NCI-H2196 treated with DMSO at 0.1 percent for 48 hours (cell line): ENCODE measurements around the gene SIPA1L3.
"Not testable (repeated sequence)": the region's sequence is repeated elsewhere in the genome, so short reads cannot be mapped to it uniquely, and the experiment has no call there.

ENCODE experiments used
- DNase-seq: peaks from one replicate; lab custom pipeline; 2025; ENCODE audit not compliant: unreplicated experiment; lab: John Stamatoyannopoulos, UW

SIPA1L3 gene

DNA sequence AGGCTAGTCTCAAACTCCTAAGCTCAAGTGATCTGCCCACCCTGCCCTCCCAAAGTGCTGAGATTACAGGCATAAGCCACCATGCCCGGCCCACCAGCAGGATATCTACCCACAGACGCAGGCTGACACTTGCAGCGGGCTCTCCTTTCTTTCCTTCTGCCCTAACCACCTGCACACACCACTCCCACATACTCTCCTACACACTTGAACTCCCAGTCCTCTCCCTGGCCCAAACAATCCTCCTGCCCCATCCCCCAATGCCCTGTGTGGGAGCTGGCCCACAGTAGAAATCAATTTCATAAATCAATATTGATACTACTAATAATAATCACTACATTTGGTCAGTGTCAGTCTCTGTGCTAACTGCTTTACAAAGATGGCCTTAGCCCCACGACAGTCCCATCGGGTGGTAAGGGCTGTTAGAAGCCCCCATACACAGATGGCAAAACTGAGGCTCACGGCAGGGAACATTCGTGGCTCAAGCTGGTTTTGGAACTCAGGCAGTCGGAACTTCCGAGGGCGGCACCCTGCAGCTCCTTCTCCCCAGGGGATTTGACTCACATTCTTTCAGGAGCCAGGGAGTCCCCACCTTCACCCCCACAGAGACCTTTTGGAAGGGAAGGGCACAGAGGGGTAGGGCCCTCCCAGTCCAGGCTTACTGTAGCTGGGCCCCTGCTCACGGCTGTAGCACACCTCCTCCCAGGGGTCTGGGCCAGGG, 320.4 kb downstream of the SIPA1L3 start:
- no peak for DNase-seq

GRCh38 chr19:38228005-38228377, 321.0 kb downstream of the SIPA1L3 start:
- no peak for DNase-seq

DNA sequence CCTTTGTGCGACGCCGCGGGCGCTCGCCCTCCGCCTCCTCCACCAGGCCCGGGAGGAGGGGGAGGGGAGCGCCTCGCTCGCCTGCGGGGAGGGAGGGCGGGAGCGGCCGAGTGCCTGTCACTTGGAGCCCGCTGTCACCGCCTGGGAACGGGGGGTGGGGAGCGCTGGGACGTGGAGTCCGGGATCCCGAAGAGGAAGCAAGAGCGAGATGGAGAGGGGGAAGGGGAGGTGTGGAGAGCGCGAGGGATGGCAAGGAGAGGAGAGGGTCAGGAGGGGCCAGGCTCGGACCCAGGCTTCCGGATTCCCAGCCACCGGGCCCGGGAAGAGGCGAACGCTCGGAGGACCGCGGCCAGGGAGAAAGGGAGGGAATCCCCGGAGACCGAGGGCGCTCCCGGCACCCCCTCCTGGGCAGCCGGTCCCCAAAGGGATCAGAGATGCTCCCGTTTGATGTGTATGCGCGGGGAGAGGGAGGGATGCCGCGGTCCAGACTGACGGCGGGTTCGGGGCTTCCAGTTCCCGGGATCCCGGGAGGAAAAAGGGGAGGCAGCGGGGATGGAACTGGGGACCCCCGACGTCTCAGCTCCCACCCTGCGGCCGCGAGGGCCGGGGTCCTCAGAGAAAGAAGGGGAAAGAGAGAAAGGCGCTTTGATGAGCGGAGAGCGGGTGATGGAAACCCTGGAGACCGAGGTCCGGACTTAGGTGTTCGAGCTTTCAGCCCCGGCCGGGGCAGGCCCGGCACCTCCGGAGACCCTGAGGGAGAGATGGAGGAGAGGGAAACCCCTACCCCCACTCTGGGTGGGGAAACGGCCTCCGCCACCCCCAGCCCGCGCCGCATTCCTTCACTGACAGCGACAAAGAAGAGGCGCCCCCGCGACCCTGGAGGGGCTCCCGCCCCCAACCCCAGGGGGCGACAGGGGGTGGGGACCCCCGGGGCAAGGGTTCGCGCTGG, 321.8 kb downstream of the SIPA1L3 start:
- DNase-seq = no peak

DNA sequence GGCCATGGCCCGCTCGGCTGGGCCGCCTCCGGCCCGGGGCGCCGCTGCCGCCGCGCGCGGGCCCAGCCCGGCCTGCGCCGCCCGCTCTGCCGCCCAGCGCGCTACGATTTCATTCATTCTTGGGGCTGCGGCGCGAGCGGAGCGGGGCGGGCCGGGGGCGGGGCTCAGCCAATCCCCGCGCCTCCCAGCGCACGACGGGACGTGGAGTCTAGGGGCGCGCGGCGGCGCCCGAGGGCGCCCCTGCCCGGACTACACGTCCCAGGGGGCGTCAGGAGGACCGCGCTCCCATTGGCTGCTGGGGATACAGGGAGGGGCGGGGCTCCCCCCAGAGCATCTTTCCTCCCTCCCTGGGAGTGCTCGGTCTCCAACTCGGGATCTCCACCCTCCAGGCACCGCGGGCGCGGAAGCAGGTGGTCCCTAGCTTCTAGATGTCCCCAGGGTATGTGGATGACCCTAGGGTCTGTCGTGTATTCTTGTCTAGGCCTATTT, 322.6 kb downstream of the SIPA1L3 start:
- peak; percentile 72 for DNase-seq

- not testable (repeated sequence) for DNase-seq
These were observed 323.6 kb downstream of the SIPA1L3 start for GRCh38 chr19:38230506-38231133.

DNA sequence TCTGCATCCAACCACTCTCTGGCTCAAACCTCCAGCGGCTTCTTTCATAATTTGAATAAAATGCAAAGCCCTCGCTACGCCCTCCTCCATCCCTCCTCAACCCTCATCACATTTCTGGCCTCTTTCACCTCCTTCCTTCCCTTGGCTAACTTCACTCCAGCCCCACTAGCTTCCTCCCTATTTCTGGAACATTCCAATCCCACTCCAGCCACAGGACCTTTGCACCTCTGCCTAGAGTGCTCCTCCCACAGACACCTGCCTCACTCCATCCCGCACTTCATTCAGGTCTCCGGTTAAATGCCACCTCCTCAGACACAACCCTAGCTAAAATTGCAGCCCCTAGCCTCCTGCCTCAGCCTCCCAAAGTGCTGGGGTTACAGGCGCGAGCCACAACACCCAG, 324.9 kb downstream of the SIPA1L3 start:
- DNase-seq = no peak

GRCh38 chr19:38233740-38234251, 326.8 kb downstream of the SIPA1L3 start:
- DNase-seq = no peak

- DNase-seq = no peak
These were observed 327.6 kb downstream of the SIPA1L3 start for GRCh38 chr19:38234615-38235014.

GRCh38 chr19:38239816-38240215, 332.8 kb downstream of the SIPA1L3 start:
- no peak for DNase-seq

DNA sequence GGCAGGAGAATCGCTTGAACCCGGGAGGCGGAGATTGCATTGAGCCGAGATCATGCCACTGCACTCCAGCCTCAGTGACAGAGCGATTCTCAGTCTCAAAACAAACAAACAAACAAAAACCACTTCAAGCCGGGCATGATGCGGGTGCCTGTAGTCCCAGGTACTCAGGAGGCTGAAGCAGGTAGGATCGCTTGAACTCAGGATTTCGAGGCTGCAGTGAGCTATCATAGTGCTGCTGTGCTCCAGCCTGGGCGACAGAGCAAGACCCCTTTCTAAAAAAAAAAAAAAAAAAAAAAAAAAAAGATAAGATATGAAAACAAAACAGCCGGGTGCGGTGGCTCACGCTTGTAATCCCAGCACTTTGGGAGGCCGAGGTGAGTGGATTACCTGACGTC, 336.3 kb downstream of the SIPA1L3 start:
- no peak for DNase-seq

GRCh38 chr19:38245826-38246498, 339.0 kb downstream of the SIPA1L3 start:
- DNase-seq = no peak

DNA sequence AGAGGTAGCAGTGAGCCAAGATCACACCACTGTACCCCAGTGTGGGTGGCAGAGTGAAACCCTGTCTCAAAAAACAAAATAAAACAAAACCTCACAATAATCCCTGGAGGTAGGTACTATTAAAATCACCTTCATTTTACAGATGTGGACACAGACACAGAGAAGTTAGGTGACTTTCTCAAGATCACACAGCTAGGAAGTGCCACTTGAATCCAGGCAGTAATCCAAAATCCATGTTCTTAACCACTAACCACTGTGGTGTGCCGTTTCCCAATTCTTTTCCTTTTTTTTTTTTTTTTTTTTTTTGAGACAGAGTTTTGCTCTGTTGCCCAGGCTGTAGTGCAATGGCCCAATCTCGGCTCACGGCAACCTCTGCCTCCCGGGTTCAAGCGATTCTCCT, 340.1 kb downstream of the SIPA1L3 start:
- DNase-seq = no peak

DNA sequence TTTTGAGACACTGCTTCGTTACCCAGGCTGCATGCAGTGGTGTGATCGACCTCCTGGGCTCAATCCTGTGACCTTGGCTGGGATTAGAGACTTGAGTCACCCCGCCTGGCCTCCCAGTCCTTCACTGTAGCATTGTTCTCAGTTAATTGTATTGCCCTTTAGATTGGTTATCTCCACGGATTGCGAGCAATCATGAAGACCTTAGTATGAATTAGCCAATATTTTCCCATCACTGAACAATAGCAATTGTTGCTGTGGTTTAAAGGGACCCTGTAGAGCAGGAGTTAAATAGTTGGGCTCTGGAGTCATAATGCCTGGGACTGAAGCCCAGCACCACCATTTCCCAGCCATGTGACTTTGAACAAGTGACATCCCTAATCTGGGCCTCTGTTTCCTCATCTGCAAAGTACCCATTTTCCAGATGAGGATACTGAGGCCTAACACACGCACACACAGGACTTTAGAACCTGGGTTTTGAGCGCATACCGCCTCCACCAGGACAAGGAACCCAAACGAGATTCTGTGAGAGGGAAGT, 340.8 kb downstream of the SIPA1L3 start:
- DNase-seq = no peak

GRCh38 chr19:38248421-38248820, 341.4 kb downstream of the SIPA1L3 start:
- no peak for DNase-seq

DNA sequence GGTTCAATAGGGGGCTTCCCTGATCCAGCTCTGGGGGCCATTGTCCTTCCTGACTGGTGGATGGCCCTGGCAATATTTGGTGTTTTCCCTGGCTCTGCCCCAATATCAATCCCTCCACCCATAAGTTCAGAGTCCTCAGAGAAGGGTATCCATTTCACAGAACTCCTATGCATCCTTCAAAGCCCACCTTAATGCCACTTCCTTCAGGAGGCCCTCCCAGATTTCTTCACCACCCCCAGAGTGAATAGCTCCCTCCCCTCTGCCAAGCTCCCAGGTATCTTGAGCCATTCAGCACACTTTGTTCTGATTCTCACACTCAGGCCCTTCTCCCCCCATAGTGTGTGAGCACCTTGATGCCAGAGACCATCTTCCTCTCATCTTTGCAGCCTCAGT, 343.4 kb downstream of the SIPA1L3 start:
- no peak for DNase-seq

- no peak for DNase-seq
These were observed 344.0 kb downstream of the SIPA1L3 start for GRCh38 chr19:38250821-38251563.

DNA sequence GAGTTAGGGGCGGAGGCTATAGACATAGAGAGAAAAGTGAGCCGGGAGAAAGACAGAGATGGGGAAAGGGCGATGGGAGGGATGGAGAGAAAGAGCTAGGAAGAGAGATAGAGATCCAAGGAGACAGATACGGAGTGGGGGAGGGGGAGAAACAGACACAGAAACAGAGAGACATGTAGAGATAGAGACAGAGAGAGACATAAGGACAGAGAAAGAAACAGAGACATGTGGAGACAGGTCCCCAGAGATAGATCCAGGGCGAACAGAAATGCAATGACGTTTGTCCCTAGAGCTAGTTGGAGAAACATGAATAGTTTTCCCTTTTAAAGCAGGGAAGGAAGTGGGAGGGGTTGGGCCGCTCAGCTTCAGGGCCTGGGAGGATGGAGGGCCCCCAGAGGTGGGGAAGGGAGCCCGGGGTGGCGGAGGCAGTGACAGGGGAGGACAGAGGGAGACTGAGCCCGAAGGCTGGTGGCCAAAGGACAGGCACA, 344.6 kb downstream of the SIPA1L3 start:
- no peak for DNase-seq

GRCh38 chr19:38252385-38252784, 345.4 kb downstream of the SIPA1L3 start:
- no peak for DNase-seq

DNA sequence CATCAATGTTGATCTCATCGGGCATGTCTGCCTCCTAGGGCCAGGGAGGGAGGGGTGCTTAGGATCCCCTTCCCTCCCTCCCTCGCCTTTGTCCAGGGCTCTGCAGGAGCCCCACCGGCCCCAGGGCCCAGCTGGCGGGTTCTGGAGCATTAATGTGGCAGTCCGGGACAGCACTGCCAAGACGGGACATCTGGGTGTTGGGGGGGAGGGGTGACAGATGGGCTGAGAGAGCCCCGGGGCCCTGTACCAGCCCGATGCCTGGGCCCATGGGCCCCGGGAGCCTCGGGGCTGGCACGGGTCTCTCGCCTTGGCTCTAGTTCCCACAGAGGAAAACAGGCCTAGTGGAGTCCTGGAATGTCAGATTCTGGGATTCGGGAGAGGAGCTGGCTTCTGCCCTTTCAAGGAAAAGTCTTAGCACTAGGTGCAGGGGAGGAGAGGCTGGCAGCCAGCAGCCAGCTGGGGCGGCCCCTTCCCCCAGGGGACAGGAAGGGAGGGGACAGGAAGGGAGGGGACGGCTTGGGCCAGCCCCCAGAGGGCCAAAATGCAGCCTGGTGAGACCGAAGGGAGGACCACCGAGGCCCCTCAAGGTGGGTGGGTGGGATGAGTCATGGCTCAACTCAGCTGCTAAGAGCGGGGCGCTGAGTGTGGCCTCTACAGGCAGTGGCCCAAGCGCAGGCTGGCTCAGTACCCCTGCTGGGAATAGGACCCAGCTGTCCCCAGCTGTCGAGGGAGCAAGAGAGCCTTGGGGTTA, 346.1 kb downstream of the SIPA1L3 start:
- DNase-seq = no peak
